ENCODE results near the gene RPS6KA5.

GRCh38 chr14:90905531-90905930 lies 154.9 kb downstream of the RPS6KA5 start:
- TF ChIP-seq CTCF (IDR thresholded peaks at IDR 0.05; ENCODE audit: low read length) (no peak), EZH2 (IDR thresholded peaks at IDR 0.05; ENCODE audit: borderline replicate concordance, low read length) (no peak)
